NCI-H1694 treated with DMSO at 0.1 percent for 48 hours (cell line): ENCODE measurements around the gene HSPA4.
"Not testable (repeated sequence)": the region's sequence is repeated elsewhere in the genome, so short reads cannot be mapped to it uniquely, and the experiment has no call there.

Source experiments
- DNase-seq: peaks from one replicate; lab custom pipeline; 2025; lab: John Stamatoyannopoulos, UW

Gene HSPA4

GRCh38 chr5:133124891-133125290 is 73.1 kb downstream of the HSPA4 start:
- no peak for DNase-seq

- no peak for DNase-seq
These were observed 76.3 kb downstream of the HSPA4 start for GRCh38 chr5:133128066-133128465.

- no peak for DNase-seq
These were observed 77.5 kb downstream of the HSPA4 start for GRCh38 chr5:133129289-133129688.

- no peak for DNase-seq
These were observed 78.1 kb downstream of the HSPA4 start for GRCh38 chr5:133129950-133130349.

GRCh38 chr5:133130387-133131118 is 78.7 kb downstream of the HSPA4 start:
- DNase-seq, result no peak

GRCh38 chr5:133132717-133133116 is 80.9 kb downstream of the HSPA4 start:
- no peak for DNase-seq

- DNase-seq, result not testable (repeated sequence)
These were observed 81.4 kb downstream of the HSPA4 start for GRCh38 chr5:133133241-133133640.

- not testable (repeated sequence) for DNase-seq
These were observed 85.1 kb downstream of the HSPA4 start for GRCh38 chr5:133136890-133137289.

- DNase-seq, result no peak
These were observed 88.5 kb downstream of the HSPA4 start for GRCh38 chr5:133140311-133140710.

- no peak for DNase-seq
These were observed 89.9 kb downstream of the HSPA4 start for GRCh38 chr5:133141746-133142145.

GRCh38 chr5:133142782-133143181 is 91.0 kb downstream of the HSPA4 start:
- no peak for DNase-seq

- DNase-seq, result no peak
These were observed 92.6 kb downstream of the HSPA4 start for GRCh38 chr5:133144245-133144981.

GRCh38 chr5:133145436-133146170 is 93.8 kb downstream of the HSPA4 start:
- DNase-seq, result peak; percentile 74

- DNase-seq, result peak; percentile 38
These were observed 95.6 kb downstream of the HSPA4 start for GRCh38 chr5:133147411-133147810.

- DNase-seq, result no peak
These were observed 96.2 kb downstream of the HSPA4 start for GRCh38 chr5:133147815-133148567.

- peak; percentile 32 for DNase-seq
These were observed 97.5 kb downstream of the HSPA4 start for GRCh38 chr5:133149345-133149744.

- no peak for DNase-seq
These were observed 99.2 kb downstream of the HSPA4 start for GRCh38 chr5:133150909-133151544.

- no peak for DNase-seq
These were observed 102.7 kb downstream of the HSPA4 start for GRCh38 chr5:133154274-133155075.

- no peak for DNase-seq
These were observed 103.6 kb downstream of the HSPA4 start for GRCh38 chr5:133155326-133155969.
